Stimulated activated CD4-positive, alpha-beta T cell treated with anti-CD3 and anti-CD28 coated beads, Interleukin-1b, Interleukin-23, amount 100 ng/mL, for 48 hours (primary cell): ENCODE measurements around the gene SRSF7.
"Not testable (repeated sequence)": the region's sequence is repeated elsewhere in the genome, so short reads cannot be mapped to it uniquely, and the experiment has no call there.

Source experiments
- DNase-seq: peaks from one replicate; pipeline ENCODE4 v3.0.0-alpha.2; 2020

Gene SRSF7

DNA sequence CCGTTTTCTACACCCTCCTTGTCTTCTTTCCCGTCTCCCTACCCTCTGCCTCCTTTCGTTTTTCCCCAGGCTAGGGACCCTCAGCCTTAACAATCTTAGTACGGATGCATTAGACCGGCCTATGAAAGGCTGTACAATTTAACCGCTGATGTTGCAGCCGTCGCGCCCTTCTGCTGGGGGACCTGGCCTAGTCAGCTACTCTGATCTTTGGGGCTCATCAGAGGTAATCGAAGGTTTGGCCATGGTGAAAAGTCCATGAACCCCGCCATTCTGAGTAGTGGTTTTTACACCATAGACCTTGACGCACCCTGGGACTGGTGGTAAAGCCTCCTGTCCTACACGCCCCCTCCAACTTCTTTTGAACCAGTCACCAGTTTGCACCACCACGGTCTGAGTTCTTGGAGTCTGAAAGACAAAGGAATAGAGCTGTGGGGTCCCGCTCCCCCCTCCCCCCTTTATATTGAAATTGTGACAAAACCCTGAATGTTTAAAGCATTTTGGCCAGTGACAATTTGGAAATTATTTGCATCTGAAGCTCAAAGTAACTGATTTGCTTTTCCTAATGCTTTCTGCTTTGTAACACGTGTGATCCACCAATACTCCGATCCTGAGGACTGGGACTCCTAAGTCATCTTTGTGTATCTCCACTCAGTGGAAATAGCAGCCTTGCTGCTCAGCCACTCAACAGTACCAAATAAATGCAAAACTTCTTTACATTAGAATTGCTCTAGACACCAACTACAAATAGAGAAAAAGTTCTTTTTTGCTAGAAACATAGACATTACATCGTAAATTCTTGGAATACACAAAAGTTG lies 642 bp upstream of the SRSF7 start:
- DNase-seq = peak; percentile 39

DNA sequence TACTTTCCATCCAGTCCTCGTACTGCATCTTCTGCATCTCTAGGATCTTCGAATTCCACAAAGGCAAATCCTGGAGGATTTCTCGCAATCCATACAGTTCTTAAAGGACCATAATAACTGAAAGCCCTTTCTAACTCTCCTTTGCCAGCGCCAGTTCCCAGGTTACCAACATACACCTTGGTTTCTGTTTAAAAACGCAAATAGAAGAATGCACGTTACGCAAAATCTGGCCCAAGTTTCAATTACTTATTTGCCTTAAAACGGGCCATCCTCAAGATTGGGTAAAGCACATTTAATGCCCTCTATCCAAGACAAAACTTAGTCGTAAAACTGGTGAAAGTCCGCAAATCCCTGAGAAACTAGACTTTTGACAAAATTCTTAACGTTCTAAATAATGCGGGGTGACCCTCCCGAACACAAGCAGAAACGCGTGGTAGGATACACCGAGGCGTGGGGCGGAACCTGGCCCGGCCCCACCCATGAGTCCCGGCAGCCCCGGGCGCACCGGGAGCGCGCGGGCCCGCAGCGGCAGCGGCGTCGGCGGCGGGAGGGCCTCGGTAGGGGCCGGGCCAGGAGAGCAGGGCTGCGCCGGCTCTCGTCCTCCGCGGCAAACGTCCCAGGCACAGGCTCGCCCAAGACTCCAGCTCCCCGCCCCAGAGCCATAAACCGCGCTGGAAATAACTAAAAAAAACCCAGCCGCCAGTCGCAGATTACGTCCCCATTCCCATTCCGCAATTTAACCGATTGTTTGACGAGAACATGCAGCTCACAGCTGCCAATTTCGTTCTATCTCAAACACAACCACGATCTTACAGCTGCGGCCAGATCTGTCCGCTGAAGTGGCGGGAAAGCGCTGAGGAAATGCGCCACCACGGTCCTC lies 910 bp downstream of the SRSF7 start:
- DNase-seq = peak; percentile 39

DNA sequence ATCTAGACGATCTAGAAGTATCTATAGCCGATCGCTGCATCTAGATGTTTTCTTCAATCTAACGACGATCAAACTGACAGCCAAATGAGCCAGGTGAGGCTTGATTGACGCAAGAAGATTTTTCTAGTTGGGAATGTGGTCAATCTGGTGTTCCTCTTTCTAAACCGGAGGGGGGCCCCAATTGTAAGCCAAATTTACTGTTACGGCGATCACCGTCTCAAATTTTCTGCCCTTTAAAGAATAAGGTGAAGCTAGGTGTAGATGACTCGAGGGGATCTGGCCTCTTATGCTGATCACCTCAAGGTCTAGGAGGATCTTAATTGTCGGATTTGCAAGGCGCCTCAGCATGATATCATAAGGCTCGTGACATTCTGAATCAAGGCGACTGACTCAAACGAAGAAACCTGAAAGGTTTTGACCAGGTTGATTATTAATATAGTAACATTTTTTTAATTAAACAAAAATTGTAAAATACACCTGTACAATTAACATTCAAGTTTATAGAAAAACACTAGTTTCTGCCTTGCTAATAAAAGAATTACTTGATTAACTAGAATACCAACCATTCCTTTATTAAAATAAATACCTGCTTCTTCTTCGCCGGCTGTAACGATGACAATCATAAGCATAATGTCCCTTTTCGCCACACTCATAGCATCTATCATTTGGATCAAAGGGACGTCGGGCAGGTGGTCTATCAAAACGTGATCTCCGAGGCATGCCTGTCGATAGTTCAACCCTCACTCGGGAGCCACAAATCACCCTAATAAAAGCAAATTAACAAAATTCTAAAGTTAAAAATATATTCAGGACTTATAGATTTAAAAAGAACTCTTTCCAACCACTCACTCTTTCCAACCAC lies 2.0 kb downstream of the SRSF7 start:
- peak; percentile 36 for DNase-seq

DNA sequence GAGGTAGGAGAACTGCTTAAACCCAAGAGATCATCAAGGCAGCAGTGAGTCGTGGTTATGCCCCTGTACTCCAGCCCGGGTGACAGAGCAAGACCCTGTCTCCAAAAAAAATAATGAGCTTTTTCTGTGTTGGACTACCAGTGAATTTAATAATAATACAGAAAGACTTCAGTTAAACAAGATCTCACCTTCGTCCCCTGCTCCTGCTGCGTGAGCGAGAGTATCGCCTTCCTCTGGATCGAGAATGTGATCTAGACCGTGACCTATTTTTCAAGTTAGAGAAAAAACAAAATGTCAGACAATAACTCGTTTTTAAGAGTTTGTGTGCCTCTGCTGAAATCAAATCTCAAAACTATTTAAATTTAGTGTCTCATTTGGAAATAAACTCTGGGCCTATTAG lies 2.8 kb downstream of the SRSF7 start:
- no peak for DNase-seq

DNA sequence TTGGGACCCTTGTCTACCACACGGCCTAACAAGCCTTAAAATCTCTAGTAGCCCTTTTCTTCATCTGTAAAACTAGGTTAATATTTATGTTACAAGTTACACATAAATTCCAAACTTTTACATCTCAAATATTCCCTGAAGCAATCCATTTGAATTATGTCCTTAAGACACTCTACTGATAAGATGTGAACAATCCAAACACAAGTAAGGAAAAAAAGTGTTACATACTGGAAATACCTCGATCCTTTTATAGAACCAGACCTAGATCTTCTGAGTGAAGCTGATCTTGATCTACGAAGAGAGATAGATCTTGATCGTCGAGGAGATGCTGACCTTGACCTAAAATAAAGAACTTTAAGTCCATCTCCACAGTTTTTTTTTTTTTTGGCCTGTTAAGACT lies 3.3 kb downstream of the SRSF7 start:
- no peak for DNase-seq

DNA sequence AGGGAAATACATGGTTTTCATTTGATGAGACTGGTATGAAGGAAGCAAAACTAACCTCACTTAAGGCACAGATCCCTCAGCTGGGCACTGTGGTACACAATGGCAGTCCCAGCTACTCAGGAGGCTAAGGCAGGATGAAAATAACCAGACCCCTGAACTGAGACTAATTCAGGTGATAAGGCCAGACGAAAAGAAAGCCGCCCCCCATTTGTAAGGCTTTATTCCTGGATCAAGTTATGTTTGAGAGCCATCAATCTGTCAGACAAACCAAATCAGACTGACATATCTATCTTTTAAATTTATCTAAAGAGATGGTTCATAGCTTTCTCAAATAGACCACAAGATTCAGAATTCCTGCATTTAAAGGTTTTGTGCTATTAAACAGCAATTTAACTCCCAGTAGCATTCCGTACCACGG lies 4.1 kb downstream of the SRSF7 start:
- no peak for DNase-seq

DNA sequence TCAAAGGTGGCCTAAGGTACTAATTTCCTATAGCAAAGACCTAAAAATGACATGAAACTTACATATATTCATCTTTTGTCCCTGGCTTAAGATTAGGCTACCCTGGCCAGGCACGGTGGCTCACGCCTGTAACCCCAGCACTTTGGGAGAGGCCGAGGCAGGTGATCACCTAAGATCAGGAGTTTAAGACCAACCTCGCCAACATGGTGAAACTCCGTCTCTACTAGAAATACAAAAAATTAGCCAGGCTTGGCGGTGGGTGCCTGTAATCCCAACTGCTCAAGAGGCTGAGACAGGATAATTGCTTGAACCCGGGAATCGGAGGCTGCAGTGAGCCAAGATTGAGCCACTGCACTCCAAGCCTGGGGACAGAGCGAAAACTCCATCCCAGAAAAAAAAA lies 5.9 kb downstream of the SRSF7 start:
- no peak for DNase-seq

DNA sequence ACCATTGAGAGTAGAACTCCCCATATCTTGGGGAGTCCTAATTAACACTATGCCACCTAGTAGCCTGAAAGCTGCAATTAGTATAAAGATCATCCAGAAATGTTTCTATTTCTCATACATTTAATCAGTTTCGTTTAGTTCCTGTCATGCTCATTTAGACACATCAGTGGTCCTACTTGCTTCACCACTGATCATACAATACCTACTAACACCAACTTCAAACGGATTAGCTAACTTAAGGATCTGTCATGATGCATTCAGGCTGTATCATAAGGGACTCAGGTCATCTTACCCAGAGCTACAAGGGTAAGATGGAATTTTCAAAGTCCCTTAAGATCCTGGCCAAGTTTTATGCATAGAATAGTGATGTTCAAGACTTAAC lies 6.8 kb downstream of the SRSF7 start:
- no peak for DNase-seq

DNA sequence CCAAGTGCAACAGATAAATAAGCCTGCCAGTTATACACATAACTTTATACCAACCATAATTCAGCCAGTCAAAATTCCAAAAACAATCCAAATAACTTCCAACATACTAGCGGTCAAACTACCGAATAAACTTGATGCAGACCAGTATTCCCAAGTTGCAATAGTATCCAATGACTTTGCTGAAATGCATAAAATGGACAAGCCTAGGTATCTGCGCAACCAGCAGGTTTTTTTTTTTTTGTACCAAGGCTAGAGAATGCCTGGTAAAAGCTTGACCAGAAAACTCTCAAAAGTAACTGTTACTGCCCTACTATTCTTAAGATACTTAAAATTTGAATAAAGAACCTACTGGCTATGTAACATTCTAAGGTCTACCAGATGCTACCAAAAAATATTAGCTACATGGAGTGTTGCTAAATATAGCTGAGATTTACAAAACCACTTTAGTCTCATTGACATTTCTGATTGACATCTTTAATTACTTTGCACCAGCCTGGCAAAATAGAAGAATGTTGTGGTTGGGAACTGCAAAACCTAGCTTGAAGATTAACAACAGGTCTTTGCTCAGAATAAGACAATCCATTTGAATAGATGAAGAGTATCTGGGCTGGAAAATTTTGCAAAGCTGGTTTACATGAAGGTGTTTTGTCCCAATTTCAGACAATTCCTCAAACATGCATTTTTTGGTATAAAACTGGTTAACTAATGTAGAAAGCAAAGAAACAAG lies 7.3 kb downstream of the SRSF7 start:
- DNase-seq = no peak

DNA sequence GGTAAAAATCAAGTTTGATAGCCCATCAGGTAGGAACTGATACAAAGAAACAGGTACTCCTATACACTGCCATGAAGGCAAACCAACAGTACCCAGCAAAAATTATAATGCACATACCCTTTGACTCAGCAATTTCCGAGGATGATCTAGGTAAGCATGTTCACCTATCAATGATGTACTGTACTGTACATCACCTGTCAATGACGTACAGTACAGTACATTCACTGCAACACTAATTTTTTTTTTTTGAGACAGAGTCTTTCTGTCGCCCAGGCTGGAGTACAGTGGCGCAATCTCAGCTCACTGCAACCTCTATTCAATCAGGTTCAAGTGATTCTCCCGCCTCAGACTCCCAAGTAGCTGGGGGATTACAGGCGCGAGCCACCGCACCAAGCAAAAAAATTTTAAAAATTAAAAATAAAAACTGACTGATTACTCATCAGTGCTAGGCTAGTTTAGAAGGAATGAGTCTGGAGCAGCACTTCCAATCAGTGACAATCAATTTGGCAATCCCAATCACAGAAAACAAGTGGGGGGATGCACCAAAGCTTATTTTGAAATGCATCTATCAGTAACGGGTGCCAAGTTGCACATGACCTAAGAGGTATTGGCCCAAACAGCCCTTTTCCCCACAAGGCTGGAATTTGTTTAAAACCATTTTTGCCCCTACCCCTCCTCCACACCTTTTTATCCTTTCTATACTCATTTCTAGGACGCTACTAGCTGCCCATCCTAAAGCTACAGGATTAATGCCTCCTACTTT lies 8.2 kb downstream of the SRSF7 start:
- DNase-seq = no peak

DNA sequence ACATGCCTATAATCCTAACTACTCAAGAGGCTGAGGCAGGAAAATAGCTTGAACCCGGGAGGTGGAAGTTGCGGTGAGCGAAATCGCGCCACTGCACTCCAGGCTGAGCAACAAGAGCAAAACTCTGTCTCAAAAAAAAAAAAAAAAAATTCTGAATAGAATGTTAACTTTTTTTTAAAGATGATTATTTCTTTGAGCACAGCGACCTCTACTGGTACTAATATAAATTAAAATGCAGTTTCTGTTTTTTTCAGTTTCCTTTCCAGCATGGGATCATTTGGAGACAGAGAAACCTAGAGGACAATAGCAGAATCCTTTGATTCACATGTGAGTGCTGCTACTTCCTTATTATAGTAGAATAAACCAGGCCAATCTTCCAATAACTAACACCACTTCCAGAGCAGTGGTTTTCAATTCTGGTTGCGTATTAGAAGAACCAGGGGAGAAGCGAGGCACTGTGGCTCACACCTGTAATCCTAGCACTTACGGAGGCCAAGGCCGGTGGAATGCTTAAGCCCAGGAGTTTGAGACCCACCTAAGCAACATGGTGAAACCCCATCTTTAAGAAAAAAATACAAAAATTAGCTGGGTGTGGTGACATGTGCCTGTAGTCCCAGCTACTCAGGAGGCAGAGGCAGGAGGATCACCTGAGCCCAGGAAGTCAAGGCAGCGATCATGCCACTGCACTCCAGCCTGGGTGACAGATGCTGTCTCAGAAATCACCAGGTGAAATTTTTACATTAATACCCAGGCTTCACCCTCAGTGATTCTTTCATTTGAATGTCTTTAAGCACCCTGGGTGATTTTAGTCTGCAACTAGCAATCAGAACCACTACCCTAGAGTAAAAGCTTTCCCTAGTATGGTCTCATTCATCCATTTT lies 10.1 kb downstream of the SRSF7 start:
- DNase-seq = no peak

DNA sequence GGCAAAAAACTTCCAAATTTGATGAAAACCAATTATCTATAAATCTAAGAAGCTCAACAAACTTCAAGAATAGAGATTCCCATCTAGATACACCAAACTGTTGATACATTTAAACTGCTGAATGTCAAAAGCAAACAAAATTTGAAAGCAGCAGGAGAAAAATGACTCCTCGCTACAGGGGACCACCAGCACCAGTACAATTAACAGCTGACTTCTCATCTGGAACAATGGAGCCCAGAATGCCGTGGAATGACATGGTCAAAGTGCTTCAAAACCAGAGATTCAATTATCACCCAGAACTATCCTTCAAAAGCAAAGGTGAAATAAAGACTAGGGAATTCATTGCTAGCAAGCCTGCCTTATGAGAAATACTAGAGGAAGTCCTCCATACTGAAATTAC lies 11.6 kb downstream of the SRSF7 start:
- no peak for DNase-seq

DNA sequence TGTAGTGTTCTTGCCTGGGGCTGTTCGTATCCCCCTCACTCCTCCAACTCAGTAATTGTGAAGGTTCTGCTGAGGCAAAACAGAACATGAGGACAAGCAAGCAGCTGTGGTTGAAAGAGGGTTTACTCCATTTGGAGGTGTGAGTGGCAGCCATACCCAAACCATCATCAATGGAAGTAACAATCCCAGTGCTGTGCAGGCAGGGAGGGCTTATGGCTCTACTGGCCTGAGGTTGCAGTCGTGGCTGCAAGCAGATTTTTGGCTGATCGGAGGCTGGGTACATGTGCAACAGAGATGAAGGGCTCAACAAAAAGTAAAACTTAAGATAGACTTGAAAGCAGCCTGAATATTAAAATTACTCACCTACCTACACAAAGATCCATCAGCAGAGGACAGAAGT lies 13.2 kb downstream of the SRSF7 start:
- no peak for DNase-seq

DNA sequence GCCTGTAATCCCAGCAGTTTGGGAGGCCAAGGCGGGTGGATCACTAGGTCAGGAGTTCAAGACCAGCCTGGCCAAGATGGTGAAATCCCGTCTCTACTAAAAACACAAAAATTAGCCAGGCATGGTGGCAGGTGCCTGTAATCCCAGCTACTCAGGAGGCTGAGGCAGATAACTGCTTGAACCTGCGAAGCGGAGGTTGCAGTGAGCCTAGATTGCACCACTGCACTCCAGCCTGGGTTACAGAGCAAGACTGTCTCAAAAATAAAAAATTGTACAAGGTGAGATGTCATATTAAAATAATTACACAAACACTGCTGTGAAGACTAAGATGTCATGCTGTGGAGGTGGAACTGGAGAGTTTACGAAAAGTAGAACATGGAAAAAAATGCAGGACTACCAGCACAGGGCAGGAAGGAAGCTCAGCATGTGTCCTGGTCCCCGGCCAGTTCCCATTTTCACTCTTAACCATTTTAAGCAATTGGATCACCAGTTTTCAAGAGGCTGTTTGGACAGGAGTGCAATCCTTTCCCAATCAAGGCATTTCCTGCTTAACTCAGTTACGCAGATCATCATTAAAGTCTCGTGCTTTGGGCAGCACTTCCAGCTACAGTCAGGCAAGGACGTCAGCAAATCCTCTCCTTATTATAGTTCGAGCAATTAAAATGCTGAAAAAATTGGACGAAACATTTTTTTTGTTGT lies 14.0 kb downstream of the SRSF7 start:
- DNase-seq = not testable (repeated sequence)

DNA sequence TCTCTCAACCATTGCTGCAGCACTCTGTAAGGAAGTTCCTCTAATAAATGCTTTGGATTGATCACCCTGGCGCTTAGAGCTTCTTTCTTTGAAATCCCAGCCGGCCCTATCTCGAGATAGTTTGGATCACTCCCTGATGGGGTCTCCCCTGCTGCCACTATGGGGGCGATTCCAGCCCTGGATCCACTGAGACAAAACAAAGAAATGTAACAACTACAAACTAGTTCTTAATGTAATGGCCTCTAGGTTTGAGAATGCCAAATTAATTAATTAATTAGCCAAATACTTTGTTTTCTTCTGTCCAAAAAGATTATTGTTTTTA lies 15.2 kb downstream of the SRSF7 start:
- no peak for DNase-seq

DNA sequence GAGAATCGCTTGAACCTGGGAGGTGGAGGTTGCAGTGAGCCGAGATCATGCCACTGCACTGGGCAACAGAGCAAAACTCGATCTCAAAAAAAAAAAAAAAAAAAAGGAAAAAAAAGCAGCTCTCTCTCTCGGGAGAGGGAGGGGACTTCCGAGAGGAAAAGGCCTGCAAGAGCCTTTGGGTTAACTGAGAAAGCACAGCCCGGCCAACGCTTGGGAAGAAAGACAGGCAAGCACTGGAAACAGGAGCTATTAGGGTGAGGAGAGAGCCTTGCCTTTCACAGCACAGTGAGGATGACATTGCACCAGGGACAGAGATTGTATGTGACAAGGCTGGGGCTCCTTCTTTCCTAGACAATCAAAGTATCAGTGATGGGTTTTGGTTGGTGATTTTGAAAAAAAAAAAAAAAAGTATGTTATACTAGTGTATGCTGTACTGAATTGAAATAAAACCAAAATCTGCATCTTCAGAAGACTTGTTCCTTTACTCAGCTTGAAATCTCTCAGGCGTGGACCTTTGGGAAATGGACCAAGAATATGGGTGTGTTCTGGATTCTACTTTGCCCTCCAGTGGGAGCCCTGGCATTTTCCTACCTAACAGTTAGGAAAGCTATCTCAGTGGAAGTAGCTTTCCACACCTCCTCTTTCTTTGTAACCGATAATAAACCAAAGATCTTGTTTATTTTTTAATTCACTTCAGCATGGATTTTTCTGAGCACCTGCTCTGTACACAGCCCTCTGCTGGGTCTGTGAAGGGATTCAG lies 16.7 kb downstream of the SRSF7 start:
- DNase-seq = no peak

DNA sequence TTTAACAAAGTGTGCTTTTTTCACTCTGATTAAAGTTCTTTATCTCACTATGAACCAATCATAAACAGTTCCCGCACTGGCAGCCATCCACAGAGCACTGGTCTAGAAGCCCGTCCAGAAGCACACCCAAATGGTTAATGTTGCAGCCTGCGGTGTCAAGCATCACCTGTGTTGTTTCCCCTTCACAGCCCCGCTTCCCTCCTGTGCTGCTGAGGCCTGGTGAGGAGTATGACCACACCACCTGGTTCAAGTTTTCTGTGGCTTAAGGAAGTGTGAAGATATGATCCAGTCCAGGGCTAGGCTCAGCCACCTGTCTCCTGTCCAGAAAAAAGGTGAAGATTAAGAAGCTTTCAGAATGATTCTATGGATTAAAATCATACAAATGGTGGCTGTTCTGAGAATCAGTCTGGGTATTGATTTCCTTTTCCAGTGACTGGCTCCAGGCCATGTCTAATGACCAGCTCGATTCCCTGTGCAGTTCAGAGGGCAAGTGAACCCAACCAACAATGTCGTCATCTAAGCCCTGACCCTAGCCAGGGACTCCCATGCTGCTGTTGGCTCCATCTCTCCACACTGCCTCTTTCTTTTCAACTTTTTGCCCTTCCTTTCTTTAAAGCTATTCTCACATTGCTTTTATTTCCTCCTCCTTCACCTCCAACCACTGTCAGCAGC lies 17.7 kb downstream of the SRSF7 start:
- no peak for DNase-seq

DNA sequence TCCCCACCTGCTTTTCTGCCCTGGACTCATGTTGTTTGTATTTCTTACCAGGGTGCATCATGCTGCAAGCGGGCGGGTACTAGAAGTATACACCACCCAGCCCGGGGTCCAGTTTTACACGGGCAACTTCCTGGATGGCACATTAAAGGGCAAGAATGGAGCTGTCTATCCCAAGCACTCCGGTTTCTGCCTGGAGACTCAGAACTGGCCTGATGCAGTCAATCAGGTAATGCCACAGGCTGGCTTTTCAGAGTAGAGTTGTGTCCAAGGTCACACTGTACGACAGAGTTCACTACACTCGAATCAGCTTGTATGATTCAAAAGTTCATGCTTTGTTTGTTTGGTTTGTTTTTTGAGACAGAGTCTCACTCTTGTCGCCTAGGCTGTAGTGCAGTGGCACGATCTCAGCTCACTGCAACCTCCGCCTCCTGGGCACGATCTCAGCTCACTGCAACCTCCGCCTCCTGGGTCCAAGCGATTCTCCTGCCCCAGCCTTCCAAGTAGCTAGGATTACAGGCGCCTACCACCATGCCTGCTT lies 19.4 kb downstream of the SRSF7 start:
- no peak for DNase-seq

DNA sequence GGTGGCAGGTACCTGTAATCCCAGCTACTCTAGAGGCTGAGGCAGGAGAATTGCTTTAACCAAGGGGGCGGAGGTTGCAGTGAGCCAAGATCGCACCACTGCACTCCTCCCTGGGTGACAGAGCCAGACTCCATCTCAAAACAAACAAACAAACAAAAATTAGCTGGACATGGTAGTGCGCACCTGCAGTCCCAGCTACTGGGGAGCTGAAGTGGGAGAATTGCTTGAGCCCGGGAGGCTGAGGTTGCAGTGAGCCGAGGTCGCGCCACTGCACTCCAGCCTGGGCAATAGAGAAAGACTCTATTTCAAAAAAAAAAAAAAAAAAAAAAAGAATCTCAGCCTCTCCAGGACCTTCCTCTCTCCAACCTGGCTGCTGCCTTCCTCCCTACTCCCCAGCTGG lies 20.1 kb downstream of the SRSF7 start:
- no peak for DNase-seq
